Measurements from ENCODE around the gene TBX19.

The TBX19 gene

DNA sequence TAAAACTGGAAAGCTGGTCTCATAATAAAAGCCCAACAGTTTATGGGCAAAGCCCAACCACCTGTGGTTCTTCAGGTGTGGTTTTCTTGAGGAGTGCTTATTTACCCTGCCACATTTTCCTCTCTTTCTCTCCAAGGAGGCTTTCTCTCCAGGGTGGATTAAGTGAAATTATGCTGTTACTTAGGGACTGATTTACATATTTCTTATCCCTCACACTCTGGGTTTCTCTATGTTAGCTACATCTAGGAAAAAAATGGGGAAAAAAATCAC, 4.8 kb downstream of the TBX19 start:
- no peak for DNase-seq

DNA sequence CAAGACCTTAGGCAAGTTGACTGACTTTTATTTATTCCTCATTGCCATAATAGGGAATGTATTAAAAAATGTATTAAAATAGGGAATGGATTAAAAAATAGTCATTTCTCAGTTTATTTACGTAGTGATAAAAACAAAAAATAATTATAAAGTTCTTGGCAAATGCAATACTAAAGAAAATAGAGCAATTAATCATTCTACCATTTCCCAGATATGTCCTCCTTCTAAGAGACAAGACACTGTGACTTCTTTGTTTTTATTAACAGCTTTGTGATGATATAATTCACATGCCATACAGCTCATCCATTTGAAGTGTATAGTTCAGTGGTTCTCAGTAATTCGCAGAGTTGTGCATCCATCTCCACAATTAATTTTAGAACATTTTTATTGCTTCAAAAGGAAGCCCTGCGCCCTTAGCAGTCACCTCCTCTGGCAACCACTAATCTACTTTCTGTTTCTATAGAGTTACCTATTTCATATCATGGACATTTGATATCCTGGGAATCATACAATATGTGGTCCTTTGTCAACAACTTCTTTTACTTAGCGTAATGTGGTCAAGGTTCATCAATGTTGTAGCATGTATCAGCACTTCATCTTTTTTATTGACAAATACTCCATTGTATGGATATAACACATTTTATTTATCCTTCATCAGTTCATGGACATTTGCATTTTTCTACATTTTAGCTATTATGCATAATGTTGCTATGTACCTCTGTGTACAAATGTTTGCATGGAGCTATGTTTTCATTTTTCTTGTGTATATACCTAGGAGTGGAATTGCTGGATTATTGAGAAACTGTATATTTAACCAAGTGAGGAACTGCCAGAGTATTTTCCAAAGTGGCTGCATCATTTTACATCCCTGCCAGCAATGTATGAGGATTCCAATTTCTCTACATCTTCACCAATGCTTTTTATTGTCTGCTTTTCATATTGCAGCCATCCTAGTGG, 5.6 kb downstream of the TBX19 start:
- DNase-seq, result no peak

DNA sequence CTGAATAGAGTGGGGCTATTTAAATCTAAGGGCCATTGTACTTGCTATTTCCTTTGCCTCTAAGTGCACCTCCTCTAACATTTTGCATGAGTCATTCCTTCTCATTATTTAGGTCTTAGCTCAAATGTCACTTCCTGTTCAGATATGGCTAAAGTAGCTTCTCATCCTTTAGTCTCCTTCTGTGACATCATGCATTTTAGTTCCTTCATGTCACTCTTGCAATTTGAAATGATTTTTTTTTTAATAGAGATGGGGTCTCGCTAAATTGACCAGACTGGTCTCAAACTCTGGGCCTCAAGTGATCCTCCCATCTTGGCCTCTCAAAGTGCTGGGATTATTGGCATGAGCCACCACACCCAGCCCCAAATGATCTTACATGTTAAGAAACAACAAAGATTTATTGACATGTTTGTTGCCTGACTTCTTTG, 6.6 kb downstream of the TBX19 start:
- no peak for DNase-seq

GRCh38 chr1:168288311-168289052, 7.8 kb downstream of the TBX19 start:
- DNase-seq, result no peak

GRCh38 chr1:168291222-168291837, 10.7 kb downstream of the TBX19 start:
- no peak for DNase-seq

DNA sequence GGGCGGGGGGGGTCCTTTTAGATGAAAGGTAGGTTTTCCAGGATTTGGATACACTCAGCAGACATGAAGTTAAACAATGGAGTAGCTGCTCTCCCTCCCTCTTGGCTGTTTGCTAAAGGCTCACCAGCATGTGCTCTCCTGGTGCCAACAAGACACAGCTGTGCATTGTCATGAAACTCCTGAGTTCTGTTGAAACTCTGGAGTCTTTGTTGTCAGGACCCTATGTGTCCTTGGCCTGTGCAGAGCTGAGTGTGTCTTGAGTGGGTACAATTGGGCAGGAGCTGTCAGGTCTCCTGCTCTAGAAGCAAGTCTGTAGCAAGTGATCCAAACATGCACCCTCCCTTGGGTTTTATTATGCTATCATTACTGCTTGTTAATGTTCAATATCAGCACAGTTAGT, 12.7 kb downstream of the TBX19 start:
- no peak for DNase-seq

- DNase-seq, result no peak
Observed at GRCh38 chr1:168295411-168296114, 14.9 kb downstream of the TBX19 start.

GRCh38 chr1:168297019-168297730, 16.5 kb downstream of the TBX19 start:
- DNase-seq, result no peak

- no peak for DNase-seq
Observed at GRCh38 chr1:168298446-168298845, 17.8 kb downstream of the TBX19 start.

DNA sequence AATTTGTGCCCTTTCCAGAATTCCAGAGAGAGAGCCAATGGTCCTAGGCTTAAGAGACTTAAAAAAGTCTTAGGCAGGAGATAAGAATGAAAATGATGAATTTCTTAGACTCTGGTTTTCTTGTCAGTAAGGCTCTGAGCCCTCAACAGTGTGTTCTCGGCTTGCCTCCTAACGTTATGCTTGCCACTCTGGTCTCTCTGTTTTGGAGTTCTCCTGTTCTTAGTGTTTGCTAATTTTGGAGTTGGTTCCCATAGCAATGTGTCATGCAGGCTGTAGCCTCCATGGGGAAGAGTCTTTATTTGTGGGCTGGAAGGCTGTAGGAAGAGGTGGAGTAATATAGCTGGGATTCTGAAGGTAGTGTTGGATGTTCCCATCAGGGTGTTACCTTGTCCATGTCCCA, 19.9 kb downstream of the TBX19 start:
- DNase-seq, result no peak

GRCh38 chr1:168301664-168302320, 21.1 kb downstream of the TBX19 start:
- no peak for DNase-seq

- DNase-seq, result no peak
Observed at GRCh38 chr1:168303716-168304540, 23.3 kb downstream of the TBX19 start.

- DNase-seq, result no peak
Observed at GRCh38 chr1:168304865-168305264, 24.2 kb downstream of the TBX19 start.

DNA sequence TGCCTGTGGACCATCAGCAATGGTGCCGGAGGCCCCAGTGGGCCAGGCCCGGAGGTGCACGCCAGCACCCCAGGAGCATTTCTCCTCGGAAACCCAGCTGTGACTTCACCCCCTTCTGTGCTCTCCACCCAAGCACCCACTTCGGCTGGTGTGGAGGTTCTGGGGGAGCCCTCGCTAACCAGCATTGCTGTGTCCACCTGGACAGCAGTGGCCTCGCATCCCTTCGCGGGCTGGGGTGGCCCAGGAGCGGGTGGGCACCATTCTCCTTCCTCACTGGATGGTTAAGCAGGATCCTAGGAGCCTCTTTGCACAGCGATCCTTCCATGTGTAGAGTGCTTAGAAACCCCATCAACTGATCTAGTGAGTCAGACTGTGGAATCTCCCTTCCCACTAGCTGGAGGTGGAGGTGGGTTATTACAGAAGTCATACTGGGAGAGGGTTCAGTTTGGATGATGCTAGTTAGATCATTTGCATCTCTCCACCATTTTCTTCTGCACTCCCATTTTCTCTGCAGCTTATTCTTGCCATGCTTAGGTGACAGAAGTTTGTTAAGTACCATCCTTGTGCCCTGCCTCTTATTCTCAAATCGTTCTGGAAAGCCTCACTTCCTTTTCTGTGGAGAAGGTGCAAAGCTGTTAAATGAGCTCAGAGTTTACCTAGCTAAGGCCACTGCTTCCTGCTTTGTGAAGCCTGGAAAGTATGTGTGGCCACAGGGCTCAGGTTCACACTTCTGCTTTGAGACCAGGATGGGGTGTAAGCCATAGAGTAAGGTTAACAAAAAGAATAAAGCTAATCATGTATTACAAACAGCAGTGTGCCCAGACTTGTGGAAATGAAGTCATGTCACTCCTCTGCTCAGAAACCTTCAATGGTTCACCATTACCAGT, 32.3 kb downstream of the TBX19 start:
- no peak for DNase-seq

- no peak for DNase-seq
Observed at GRCh38 chr1:168316142-168316541, 35.5 kb downstream of the TBX19 start.

GRCh38 chr1:168317309-168317708, 36.6 kb downstream of the TBX19 start:
- DNase-seq, result no peak

DNA sequence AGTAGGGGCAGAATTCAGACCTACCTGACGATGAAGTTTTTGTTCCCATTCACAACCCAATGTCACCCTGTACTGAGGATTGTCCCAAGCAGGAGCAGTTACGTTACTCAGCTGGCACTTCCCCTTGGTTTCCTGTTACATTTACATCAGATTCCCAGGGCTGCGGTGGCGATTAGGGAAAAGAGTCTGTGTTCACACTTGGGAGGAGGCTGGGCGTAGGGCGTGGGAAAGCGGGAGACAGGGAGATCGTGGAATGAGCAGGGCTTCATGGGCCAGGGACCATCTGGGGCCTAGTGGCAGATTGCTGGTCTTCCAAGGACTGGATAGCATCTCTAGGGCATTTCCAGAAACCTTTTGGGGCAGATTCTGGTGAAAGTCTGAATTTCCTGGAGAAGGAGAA, 39.0 kb downstream of the TBX19 start:
- DNase-seq, result no peak

DNA sequence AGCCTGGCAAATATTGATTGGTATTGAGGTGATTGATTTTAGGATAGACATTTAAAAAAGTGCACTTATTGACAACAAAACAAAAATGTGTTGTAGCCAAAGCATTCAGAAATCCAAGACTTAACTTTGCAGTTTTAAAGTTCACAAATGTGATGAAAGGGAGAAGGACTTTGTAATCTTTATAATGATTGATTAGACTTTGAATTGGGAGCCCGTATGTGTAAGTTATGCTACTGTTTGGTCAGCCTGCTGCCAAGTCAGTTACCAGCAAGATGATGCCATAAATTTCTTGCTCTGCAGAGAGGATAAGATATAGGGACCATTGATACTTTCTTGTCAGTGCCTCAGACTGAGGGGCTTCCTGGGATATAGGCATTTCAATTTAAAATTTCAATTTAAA, 39.5 kb downstream of the TBX19 start:
- no peak for DNase-seq

GRCh38 chr1:168320800-168321450, 40.2 kb downstream of the TBX19 start:
- DNase-seq, result peak; percentile 45
